ENCODE data around the gene P2RX1. TPM values are rescaled to one million over a fixed set of nuclear protein-coding genes. Genes with fewer than 3 reads are reported as not detected.

P2RX1 gene
- total RNA-seq, 4 donors from 2014 or later = 0.87 to 8.6 (median 4.9) TPM

DNA sequence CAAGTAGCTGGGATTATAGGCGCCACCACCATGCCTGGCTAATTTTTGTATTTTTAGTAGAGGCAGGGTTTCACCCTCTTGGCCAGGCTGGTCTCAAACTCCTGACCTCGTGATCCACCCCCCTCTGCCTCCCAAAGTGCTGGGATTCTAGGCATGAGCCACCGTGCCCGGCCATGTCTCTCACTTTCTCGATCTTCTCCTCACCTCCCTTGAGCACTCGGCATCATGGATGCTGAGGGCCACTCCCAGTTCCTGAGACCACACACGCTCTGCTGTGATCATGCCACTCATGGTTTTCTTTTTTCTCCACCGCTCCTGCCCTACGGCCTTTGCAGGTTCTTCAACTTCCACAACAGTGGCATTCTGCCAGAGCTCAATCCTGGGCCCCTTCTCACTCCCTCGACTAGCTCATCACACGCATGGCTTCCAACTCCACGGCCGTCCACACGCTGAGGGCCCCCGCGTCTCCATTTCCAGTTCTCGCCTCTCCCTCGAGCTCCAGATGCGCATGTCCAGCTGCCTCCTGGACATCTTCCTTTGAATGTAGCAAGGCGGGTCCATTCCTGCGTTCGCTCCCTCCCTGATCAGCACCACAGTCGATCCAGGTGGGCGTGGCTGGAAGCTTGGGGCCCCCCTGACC lies 64.7 kb downstream of the P2RX1 start:
- DNase-seq (ENCODE audit: low spot score in 2 of 2) = no peak
- TF ChIP-seq, protein P1, sequence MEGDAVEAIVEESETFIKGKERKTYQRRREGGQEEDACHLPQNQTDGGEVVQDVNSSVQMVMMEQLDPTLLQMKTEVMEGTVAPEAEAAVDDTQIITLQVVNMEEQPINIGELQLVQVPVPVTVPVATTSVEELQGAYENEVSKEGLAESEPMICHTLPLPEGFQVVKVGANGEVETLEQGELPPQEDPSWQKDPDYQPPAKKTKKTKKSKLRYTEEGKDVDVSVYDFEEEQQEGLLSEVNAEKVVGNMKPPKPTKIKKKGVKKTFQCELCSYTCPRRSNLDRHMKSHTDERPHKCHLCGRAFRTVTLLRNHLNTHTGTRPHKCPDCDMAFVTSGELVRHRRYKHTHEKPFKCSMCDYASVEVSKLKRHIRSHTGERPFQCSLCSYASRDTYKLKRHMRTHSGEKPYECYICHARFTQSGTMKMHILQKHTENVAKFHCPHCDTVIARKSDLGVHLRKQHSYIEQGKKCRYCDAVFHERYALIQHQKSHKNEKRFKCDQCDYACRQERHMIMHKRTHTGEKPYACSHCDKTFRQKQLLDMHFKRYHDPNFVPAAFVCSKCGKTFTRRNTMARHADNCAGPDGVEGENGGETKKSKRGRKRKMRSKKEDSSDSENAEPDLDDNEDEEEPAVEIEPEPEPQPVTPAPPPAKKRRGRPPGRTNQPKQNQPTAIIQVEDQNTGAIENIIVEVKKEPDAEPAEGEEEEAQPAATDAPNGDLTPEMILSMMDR (IDR thresholded peaks at IDR 0.05) = no peak
- TF ChIP-seq POLR2A (IDR thresholded peaks at IDR 0.05) (no peak), EP300 (IDR thresholded peaks at IDR 0.05) (no peak)
- Histone ChIP-seq H3K27me3 (peaks cover 0 to 4% of the 10 kb centered on the region in 2 donors), H3K9me3 (no peaks in the 10 kb centered on the region), H3K4me3 (no peak overlapping the region), H3K36me3 (no peaks in the 10 kb centered on the region), H3K4me1 (peaks cover 0 to 3% (median 0%) of the 10 kb centered on the region in 4 donors), H3K27ac (no peak overlapping the region)
- WGBS, 2 donors = 75 to 76% methylated on average over 24 of the region's 24 CpGs

DNA sequence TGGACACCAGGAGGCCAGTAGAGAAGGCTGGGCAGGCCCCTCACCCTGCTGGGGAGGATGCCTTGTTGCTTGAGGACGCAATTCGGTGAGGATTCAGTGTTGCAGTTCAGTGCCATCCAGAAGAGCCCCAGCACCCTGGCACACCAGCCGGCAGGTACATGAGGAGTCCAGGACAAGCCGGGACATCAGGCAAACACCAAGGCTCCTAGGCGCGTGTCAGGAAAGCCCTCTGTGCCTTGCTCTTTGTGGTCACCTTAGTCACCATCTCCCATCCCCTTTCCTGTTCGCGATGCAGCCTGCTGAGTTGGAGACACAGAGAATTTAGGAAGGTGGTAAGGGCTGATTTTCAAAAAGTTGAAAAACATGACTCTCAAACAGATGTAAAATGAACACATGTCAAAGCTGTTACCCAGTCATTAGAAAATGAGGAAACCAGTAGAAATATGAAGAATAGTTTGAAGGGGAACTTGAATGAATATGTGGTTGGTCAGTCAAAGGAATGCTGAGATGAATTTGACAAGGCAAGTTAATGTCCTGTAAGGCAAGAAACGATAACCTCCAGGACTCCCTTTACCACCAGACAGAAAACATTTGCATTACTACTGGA lies 67.9 kb downstream of the P2RX1 start:
- DNase-seq (ENCODE audit: low spot score in 2 of 2) = no peak
- Histone ChIP-seq H3K4me3 (no peak overlapping the region), H3K27ac (no peak overlapping the region)

DNA sequence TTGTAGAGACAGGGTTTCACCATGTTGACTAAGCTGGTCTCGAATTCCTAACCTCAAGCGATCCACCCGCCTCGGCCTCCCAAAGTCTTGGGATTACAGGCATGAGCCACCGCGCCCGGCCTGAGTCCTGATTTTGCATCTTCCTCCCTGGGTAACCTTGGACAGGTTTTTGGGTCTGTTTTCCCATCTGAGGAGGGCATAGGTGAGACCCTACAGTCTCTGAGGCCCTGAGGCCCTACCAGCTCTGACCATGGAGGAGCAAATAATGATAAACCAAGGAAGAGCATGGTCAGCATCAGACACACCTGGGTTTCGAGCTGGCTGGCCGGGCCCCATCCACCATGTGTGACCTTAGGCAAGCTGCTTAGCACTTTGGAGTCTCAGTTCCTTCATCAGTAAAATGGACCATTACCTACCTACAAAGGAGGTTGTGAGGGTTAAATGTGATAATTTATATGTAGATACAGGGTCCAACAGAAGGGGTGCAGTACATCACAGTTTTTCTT lies 69.0 kb downstream of the P2RX1 start:
- WGBS, 2 donors = 91 to 93% methylated on average over 9 of the region's 9 CpGs
- TF ChIP-seq, protein P1 (IDR thresholded peaks at IDR 0.05) = no peak
- TF ChIP-seq POLR2A (IDR thresholded peaks at IDR 0.05) (no peak), EP300 (IDR thresholded peaks at IDR 0.05) (no peak)
- no peak for DNase-seq (ENCODE audit: low spot score in 2 of 2)
- Histone ChIP-seq H3K36me3 (peaks cover 0 to 19% (median 4%) of the 10 kb centered on the region in 3 donors), H3K9me3 (no peaks in the 10 kb centered on the region), H3K4me1 (peaks cover 0 to 26% (median 9%) of the 10 kb centered on the region in 4 donors), H3K27me3 (peaks cover 0 to 4% of the 10 kb centered on the region in 2 donors), H3K4me3 (no peak overlapping the region), H3K27ac (no peak overlapping the region)

More for the DNA sequence above, 67.9 kb downstream of the P2RX1 start:
- Histone ChIP-seq H3K27me3 (peaks cover 0 to 4% of the 10 kb centered on the region in 2 donors), H3K36me3 (peaks cover 0 to 8% (median 0%) of the 10 kb centered on the region in 3 donors), H3K9me3 (no peaks in the 10 kb centered on the region), H3K4me1 (peaks cover 0 to 26% (median 9%) of the 10 kb centered on the region in 4 donors)
- WGBS, 2 donors = 75 to 88% methylated on average over 8 to 9 of the region's 9 CpGs
- no peak for TF ChIP-seq EP300 (IDR thresholded peaks at IDR 0.05)
- TF ChIP-seq, protein P1 (IDR thresholded peaks at IDR 0.05) = no peak
- no peak for TF ChIP-seq POLR2A (IDR thresholded peaks at IDR 0.05)

Other genes with a start within 250 kb of the P2RX1 start
- gene TAX1BP3, start 247.9 kb downstream of the P2RX1 start, total RNA-seq = 100 to 1,000 TPM; 183 to 303 (median 249) TPM
- 10 to 100 TPM; 12.6 to 23.4 (median 18.9) TPM for gene EMC6, start 247.7 kb downstream of the P2RX1 start, total RNA-seq
- gene P2RX5, start 220.3 kb downstream of the P2RX1 start, total RNA-seq = under 1 TPM in 1 of 4 donors, not detected in 3; 0.42 TPM
- under 1 TPM in 1 of 4 donors, not detected in 3; 0.21 TPM for gene HASPIN, start 192.6 kb downstream of the P2RX1 start, total RNA-seq
- gene ITGAE, start 115.3 kb downstream of the P2RX1 start, total RNA-seq = 10 to 100 TPM; 11.1 to 17.5 (median 13.4) TPM
- 10 to 100 TPM; 17.3 to 31.5 (median 21.3) TPM for gene NCBP3, start 70.2 kb downstream of the P2RX1 start, total RNA-seq
- 10 to 100 TPM in 1 of 4 donors, 1 to 10 TPM in 3; 4.4 to 15.3 (median 7.3) TPM for gene CAMKK1, start 23.4 kb downstream of the P2RX1 start, total RNA-seq
- gene ATP2A3, start 48.0 kb upstream of the P2RX1 start, total RNA-seq = 10 to 100 TPM in 2 of 4 donors, 1 to 10 TPM in 2; 5.9 to 12.9 (median 9.1) TPM
- 10 to 100 TPM; 67.1 to 93.9 (median 73.6) TPM for gene ZZEF1, start 226.6 kb upstream of the P2RX1 start, total RNA-seq
- 10 to 100 TPM; 30.6 to 69.5 (median 59.5) TPM for gene CYB5D2, start 226.7 kb upstream of the P2RX1 start, total RNA-seq